ENCODE data around the gene OGFOD1. TPM values are rescaled to one million over a fixed set of nuclear protein-coding genes. Genes with fewer than 3 reads are reported as not detected.
A peak's percentile ranks its signal among the peaks of the same experiment; 100 is the strongest.

Gene OGFOD1
- total and polyA plus RNA-seq, 9 of the 15 experiments (the other 6 are each of a cell fraction or from before 2014, with no cell fraction given), result 60.4 to 134 (median 85.8) TPM

GRCh38 chr16:56450986-56451752, at the start of gene OGFOD1, which contains the start of gene NUDT21 (continued):
- TF ChIP-seq SRSF7 (optimal IDR thresholded peaks at IDR 0.05; ENCODE audit: low read depth, low read length) (no peak), CTBP1 (IDR thresholded peaks at IDR 0.05; ENCODE audit: borderline replicate concordance) (peak; percentile 40; the same call in 1 of the 2 replicates), BHLHE40 (IDR thresholded peaks at IDR 0.05; ENCODE audit: low read length) (peak; percentile 8; the same call in 1 of the 2 replicates), KLF1 (tag; IDR thresholded peaks at IDR 0.05) (no peak), TCFL5 (CRISPR knock-in tag; conservative IDR thresholded peaks at IDR 0.05) (no peak), MYBL2 (IDR thresholded peaks at IDR 0.05; ENCODE audit: low read depth) (no peak), MYBL2 (CRISPR knock-in tag; IDR thresholded peaks at IDR 0.05; ENCODE audit: borderline replicate concordance) (no peak), POLR2G (IDR thresholded peaks at IDR 0.05; ENCODE audit: low read depth, low read length) (peak; percentile 94), ZNF140 (CRISPR knock-in tag; IDR thresholded peaks at IDR 0.05) (no peak), ZNF592 (IDR thresholded peaks at IDR 0.05) (no peak), HIVEP1 (CRISPR knock-in tag; IDR thresholded peaks at IDR 0.05) (no peak), RBM22 (IDR thresholded peaks at IDR 0.05; ENCODE audit: low read depth, low read length, poor library complexity, severe bottlenecking) (no peak), L3MBTL2 (IDR thresholded peaks at IDR 0.05) (peak; percentile 53), GATAD2B (IDR thresholded peaks at IDR 0.05; ENCODE audit: borderline replicate concordance) (no peak), HEY1 (CRISPR knock-in tag; IDR thresholded peaks at IDR 0.05; ENCODE audit: borderline replicate concordance) (no peak), STAG1 (CRISPR knock-in tag; IDR thresholded peaks at IDR 0.05; ENCODE audit: borderline replicate concordance) (no peak), PHF20 (IDR thresholded peaks at IDR 0.05; ENCODE audit: partially characterized antibody) (peak; percentile 57), RBBP5 (IDR thresholded peaks at IDR 0.05; ENCODE audit: borderline replicate concordance, insufficient read depth, low read length, poor library complexity, severe bottlenecking) (peak; percentile 90)
- TF ChIP-seq, protein P1, sequence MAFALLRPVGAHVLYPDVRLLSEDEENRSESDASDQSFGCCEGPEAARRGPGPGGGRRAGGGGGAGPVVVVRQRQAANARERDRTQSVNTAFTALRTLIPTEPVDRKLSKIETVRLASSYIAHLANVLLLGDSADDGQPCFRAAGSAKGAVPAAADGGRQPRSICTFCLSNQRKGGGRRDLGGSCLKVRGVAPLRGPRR (CRISPR knock-in tag; IDR thresholded peaks at IDR 0.05), result no peak
- TF ChIP-seq, protein P2, sequence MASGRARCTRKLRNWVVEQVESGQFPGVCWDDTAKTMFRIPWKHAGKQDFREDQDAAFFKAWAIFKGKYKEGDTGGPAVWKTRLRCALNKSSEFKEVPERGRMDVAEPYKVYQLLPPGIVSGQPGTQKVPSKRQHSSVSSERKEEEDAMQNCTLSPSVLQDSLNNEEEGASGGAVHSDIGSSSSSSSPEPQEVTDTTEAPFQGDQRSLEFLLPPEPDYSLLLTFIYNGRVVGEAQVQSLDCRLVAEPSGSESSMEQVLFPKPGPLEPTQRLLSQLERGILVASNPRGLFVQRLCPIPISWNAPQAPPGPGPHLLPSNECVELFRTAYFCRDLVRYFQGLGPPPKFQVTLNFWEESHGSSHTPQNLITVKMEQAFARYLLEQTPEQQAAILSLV (tag; IDR thresholded peaks at IDR 0.05), result no peak
- TF ChIP-seq, protein P3, sequence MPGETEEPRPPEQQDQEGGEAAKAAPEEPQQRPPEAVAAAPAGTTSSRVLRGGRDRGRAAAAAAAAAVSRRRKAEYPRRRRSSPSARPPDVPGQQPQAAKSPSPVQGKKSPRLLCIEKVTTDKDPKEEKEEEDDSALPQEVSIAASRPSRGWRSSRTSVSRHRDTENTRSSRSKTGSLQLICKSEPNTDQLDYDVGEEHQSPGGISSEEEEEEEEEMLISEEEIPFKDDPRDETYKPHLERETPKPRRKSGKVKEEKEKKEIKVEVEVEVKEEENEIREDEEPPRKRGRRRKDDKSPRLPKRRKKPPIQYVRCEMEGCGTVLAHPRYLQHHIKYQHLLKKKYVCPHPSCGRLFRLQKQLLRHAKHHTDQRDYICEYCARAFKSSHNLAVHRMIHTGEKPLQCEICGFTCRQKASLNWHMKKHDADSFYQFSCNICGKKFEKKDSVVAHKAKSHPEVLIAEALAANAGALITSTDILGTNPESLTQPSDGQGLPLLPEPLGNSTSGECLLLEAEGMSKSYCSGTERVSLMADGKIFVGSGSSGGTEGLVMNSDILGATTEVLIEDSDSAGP (CRISPR knock-in tag; IDR thresholded peaks at IDR 0.05), result no peak
